Stimulated activated CD8-positive, alpha-beta memory T cell treated with anti-CD3 and anti-CD28 coated beads, Interleukin-15, amount 100 ng/mL, for 24 hours (primary cell): ENCODE results near the gene COX20.
"Not testable (repeated sequence)": the region's sequence is repeated elsewhere in the genome, so short reads cannot be mapped to it uniquely, and the experiment has no call there.

Experiments
- DNase-seq: peaks from one replicate; pipeline ENCODE4 v3.0.0-alpha.2; 2020; ENCODE audit warnings: low read depth

Gene COX20

DNA sequence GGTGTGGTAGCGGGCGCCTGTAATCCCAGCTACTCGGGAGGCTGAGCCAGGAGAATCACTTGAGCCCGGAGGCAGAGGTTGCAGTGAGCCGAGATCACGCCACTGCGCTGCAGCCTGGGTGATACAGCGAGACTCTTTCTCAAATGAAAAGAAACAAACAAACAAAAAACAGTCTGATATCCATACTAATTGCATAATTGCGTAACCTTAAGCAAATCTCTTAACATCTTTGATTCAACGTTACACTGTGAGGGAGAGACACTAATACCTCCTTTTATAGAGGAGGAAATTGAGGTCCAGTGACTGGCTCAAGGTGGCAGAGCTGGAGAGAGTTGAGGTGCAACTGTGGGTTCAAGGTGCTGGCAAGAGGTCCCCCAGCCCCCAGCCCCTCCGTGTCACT, 12.6 kb upstream of the COX20 start:
- DNase-seq, result no peak

- DNase-seq, result no peak
Measured at GRCh38 chr1:244826712-244827111, 8.7 kb upstream of the COX20 start.

- DNase-seq, result no peak
Measured at GRCh38 chr1:244830639-244831038, 4.8 kb upstream of the COX20 start.

DNA sequence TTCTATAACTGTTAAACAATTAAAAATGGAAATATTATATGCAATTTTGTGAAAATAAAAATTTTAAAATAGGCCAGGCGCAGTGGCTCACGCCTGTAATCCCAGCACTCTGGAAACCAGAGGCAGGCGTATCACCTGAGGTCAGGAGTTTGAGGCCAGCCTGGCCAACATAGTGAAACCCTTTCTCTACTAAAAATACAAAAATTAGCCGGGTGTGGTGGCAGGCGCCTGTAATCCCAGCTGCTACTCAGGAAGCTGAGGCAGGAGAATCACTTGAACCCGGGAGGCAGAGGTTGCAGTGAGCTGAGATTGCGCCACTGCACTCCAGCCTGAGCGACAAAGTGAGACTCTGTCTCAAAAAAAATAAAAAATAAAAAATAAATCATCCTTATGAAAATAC, 2.2 kb upstream of the COX20 start:
- DNase-seq, result not testable (repeated sequence)

GRCh38 chr1:244833734-244834542, 1.5 kb upstream of the COX20 start:
- no peak for DNase-seq

DNA sequence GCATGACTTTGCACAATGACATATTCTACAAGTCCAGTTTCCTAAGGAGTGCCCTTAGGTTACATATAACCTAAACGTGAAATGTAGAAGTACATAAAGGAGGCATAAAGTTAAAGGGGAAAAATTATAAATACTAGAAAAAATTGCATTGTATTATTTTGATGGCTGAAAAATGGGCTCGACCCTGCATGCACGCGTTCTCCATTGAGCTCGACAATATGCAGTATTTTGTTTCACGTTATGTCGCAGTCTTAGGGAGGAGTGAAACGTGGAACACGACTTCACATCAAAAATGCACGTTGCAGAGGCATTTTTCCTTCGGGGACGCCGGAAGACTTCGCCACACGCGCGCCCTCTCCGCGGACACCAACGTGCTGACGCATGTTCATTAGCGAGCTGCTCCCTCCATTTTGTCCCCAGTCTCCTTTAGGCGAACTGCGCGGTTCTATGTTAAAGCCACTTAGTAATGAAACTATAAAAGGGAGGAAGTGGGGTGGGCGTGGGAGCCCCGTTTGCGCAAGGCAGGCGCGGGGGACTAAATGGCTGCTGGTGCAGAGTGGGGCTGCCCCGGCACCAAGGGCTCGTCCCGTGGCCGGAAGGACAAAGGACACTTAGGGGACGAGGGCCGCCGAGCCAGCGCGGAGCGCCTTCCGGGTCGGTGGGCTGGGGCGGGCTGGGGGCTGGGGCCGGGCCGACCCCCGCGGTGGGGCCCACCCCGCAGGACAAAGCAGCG, 749 bp upstream of the COX20 start:
- DNase-seq, result peak; percentile 81

DNA sequence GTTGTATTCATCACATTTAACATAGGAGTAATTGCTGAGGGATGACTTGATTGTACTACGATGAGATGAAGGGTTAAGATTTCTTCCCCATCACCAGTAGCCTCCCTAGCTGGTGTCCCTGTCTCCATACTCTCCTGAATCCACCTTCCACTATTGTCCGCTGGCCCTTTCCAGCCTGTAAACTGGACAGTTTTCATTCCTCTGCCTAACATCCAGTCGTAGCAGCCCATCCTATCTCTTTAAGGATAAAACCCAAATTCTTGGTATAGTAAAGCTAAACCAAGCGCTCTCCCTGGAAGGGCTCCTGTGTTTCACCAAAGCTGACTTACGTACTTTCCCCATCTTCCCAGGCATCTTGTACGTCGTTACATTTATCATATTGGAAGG, 670 bp downstream of the COX20 start:
- DNase-seq, result no peak

DNA sequence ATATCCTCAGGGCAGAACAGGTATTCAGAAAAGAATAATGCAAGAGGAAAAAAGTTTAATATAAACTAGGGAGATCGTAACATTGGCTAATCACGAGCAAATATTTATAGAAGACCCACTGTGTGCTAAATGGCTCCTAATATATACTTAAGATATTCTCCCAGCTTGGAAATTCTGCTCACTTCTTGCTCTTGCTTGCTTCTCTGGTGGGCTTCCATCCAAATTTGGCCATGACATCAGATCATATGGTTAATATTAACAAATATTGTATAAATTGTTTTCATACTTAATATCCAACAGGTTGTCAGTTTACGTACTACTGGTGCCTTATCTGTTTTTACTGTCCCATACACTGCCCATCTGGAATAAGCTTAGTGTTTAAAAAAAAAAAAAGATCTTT, 1.1 kb downstream of the COX20 start:
- no peak for DNase-seq

GRCh38 chr1:244837597-244838258, 2.3 kb downstream of the COX20 start:
- DNase-seq, result no peak

DNA sequence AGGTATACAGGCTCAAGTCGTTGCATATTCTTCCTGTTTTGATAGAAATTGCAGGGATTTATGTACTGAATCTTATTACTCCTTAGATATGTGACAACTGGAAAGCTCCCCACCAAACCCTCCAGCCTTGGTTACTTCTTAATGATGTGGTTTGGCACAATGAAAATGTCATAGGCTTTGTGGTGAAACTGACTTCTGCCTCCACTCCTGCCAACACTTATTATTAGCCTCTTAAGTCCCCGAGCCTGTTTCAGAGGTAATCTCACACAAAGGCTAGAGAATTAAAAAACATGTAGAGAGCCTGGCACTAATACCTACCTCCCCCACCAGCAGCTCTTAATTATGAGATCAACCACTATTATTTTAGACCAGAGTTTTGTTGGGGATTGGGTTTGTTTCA, 4.2 kb downstream of the COX20 start:
- DNase-seq, result no peak

GRCh38 chr1:244840219-244840794, 4.8 kb downstream of the COX20 start:
- DNase-seq, result no peak

- no peak for DNase-seq
Measured at GRCh38 chr1:244841273-244841927, 5.9 kb downstream of the COX20 start.

- DNase-seq, result no peak
Measured at GRCh38 chr1:244843148-244843978, 7.9 kb downstream of the COX20 start.

GRCh38 chr1:244844155-244845121, 9.0 kb downstream of the COX20 start:
- no peak for DNase-seq

DNA sequence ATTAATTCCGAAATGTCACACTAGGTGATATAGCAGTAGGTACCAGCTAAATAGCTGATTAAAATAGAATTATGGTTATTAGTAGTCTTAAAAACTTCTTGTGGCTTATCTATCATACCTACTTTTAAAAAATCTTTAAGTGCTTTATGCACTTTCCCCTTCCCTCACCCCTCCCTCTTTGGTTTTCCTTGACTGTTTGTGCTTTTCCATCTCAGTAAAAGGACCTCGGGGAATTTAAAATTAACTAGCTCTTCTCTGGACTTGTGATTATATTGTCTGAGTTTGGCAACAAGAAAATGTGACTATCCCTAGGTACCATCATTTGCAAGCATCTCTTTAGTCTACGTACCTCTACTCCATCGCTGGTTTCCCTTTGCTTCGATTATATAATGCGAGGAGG, 11.2 kb downstream of the COX20 start:
- DNase-seq, result no peak

DNA sequence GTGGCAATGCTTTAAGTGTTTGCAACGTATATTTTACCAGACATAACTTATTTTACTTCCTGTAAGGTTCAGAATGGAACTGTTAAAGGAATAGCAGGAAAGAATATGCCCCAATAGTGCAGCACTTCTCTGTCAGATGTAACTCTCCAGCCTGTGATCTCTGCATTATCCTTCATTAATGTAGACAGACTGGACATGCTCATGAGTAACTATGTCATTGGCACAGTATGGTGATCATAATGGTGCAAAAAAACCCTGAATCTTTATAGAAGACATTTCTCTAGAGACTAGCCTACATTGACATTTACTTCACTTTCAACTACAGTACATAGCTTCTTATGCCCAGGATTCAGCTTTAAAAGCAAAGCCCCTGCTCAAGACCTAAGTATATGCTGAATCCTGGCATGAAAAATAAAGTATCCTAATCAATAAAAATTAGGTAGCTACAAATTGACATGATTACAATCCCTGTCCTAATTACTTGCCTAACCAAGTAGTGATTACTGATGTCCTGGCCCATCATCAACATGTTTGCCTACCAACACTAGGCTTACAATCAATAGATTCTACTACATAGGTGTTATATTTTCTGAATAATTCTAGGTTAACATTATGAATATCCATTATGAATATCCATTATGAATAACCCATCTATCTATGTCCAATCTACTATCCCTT, 13.9 kb downstream of the COX20 start:
- DNase-seq, result no peak

- DNase-seq, result no peak
Measured at GRCh38 chr1:244850099-244850852, 14.8 kb downstream of the COX20 start.

GRCh38 chr1:244850896-244851295, 15.4 kb downstream of the COX20 start:
- no peak for DNase-seq
